GM18867 (cell line): Measurements from ENCODE around the gene C2orf92.

Source experiments
- ATAC-seq: cut with Tn5 transposase; IDR thresholded peaks from one replicate; pipeline ENCODE4 v1.9.1; 2021; ENCODE audit warnings: mild to moderate bottlenecking, moderate library complexity; ENCODE audit not compliant: unreplicated experiment

C2orf92 gene

DNA sequence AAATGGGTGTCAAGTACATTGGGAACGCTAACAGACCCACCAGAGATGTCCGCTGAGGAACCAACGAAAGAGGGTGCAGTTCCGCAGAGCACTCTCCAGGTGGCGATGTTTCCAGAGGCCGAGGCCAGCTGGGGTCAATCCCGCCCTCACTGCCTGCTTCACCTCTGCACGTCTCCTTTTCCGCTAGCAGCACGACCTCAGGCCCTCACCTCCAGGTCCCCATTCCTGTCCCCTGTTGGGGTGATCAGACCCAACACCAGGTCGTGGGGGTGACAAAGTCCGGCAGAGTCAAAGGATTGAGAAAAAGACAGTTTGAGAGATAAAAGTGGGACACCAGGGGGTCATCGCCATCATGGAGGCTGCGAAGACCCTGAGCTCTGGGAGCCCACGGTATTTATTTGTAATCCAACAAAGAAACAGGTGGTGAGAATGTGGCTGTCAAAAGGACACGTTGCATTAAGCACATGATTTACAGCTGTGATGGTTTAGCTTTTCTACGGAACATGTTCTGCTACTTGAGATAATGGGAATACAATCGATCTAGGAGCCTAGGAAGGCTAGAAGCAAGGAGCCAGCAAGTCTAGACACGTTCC, 71.2 kb downstream of the C2orf92 start:
- peak; percentile 54 for ATAC-seq

DNA sequence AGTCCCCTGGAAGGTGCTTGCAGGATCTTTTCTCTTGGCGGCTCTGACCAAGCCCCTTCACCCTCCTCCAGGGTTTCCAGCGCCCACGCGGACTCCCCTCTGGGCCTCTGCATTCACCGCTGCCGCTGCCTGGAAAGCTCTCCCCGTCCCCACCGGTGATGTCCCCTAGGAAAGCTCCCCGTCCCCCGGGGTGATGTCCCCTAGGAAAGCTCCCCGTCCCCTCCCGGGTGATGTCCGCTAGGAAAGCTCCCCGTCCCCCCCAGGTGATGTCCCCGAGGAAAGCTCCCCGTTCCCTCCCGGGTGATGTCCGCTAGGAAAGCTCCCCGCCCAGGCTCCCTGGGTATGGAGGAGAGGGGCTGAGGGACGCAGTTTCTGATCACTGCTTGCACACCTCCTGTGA, 71.7 kb downstream of the C2orf92 start:
- ATAC-seq = no peak

DNA sequence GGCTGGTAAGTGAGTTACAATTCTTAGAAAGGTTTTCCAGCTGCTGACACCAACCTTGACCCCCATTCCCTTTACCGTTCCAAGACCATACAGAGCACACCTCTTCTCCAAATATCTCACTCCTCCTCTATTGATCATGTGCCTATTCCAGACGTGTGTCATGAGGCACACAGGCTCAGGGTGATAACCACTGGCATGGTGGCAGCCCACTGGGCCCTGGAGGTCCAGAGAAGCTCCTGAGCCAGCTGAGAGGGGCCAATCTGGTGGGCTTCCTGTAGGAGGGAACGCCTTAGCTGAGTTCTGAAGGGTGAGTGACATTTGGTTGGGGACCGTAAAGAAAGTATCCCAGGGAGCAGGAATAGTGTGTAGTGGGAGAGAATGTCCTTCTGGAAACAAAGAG, 72.2 kb downstream of the C2orf92 start:
- no peak for ATAC-seq

GRCh38 chr2:97742381-97742847, 72.9 kb downstream of the C2orf92 start:
- ATAC-seq = no peak

DNA sequence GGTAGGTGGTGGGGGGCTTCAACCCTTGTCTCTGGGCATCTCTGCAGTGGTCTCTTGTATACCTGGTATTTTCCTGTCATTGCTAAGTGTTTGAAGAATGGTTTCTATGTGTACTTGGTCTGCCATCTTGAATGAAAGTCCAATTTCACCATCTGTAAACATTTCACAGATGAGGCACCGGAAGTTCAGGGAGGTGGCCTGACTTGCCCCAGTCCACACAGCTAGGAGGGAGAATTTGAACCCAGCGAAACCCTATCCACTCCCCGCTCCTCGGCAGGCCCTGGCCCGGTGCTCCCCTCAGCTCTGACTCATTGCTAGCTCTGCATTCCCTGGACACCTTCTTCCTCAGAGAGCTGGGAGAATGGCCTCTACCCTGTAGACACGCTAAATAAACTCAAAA, 74.4 kb downstream of the C2orf92 start:
- ATAC-seq = no peak

DNA sequence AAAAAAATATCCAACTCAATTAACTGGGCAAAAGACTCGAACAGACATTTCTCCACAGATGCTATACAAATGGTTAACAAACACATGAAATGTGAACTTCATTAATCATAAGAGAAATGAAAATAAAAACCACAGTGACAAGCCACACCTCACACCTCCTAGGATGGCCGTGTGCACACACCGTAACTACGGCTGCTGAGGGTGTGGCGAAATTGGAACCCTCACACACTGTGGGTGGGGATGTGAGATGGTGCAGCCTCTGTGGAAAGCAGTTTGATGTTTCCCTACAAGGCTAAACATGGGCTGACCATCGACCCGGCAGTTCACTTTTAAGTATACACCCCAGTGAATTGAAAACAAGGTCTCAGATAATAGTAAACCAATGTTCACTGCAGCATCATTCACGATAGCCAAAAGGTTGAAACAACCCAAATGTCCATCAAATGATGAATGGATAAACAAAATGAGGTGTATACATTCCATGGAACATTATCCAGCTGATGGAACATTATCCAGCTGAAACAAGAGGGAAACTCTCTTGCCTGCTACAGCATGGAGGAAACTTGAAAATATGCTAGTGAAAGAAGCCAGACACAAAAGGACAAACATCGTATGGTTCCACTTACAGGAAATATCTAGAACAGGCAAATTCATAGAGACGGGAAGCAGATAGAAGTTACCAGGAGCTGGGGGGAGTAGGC, 76.1 kb downstream of the C2orf92 start:
- peak; percentile 87 for ATAC-seq

DNA sequence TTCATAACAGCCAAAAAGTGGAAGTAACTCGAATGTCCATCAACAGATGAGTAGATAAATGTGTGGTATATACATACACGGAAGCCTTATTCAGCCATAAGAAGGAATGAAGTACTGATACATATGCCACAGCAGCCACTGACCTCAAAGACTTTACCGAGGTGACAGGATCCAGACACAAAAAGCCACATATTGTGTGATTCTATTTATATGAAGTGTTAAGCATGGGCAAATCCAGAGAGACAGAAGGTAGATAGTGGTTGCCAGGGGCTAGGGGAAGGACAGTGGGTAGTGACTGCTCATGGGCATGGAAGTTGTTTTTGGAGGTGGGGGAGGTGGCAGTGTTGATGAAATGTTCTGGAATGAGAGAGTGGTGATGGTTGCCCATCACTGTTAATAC, 77.8 kb downstream of the C2orf92 start:
- ATAC-seq = no peak

DNA sequence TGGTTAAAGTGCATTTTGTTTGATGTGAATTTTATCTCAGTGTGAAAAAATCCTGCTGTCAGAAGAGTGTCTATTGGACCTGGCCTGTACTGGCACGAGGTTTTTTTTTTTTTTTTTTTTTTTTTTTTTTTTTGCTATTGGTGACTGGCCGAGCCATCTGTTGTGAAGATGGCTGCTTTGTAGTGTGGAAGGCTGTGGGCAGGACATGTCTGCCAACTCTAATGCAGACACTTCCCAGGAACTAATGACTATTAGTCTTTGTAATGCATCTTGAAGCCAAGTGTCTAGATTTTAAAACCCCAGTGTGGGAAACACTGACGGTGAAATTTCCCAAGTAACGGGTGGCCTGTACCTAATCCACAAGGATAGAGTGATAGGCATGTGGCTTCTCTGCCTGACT, 78.2 kb downstream of the C2orf92 start:
- ATAC-seq = no peak

DNA sequence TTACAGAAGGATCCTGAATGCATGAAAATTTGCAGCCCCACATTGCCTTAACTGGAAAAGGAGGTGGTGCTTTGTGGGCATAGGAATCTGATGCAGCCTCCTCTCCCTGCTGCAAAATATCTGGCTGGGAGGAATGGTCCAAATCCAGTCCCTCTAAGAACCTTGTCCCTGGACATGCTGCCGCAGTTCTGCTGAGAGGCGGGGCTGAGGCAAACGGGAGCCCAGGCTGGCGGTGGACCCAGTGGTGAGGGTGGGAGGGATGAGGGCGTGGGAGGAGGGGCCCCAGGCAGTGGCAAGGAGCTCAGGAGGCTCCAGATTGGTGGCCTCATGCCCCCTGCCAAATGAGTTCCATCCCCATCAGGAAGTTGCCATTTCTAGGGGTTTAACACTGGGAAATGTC, 80.1 kb downstream of the C2orf92 start:
- no peak for ATAC-seq

- ATAC-seq = no peak
Observed at GRCh38 chr2:97750017-97750416, 80.5 kb downstream of the C2orf92 start.

DNA sequence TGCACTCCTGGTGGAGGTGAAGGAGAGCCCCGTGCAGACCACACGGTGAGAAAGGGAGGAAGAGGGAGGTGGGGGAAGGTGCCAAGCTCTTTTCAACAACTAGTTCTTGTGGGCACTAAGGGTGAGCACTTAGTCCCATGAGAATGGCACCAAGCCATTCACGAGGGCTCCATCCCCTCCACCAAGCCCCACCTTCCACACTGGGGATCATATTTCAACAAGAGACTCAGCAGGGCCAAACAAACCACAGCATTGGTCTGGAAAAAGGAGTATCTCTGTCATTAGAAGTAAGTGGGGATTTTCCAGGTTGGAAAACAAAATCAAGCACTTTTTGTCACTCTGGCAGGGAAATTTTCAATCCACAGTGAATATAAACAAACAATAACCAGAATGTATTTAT, 82.2 kb downstream of the C2orf92 start:
- no peak for ATAC-seq
